Mononuclear cell (primary cell): Measurements from ENCODE around the gene PIK3CD. TPM values are rescaled to one million over a fixed set of nuclear protein-coding genes. Genes with fewer than 3 reads are reported as not detected.

Source experiments
- H3K27me3 ChIP-seq: 2 replicates; pipeline ENCODE4 v1.6.0; 2011; ENCODE audit warnings: low read length, control low read depth; ENCODE audit not compliant: insufficient read depth
- H3K4me1 ChIP-seq: 2 replicates; pipeline ENCODE4 v1.5.1; 2011; ENCODE audit warnings: mild to moderate bottlenecking, low read length, control low read depth; ENCODE audit not compliant: insufficient read depth
- H3K4me3 ChIP-seq: 2 replicates; pipeline ENCODE4 v1.5.1; 2011; ENCODE audit warnings: mild to moderate bottlenecking, low read length, moderate library complexity
- H3K9me3 ChIP-seq: 2 replicates; pipeline ENCODE4 v1.5.1; 2011; ENCODE audit warnings: low read depth, mild to moderate bottlenecking, control low read depth, low read length
- total RNA-seq: library from RNA; depleted of rRNA; stranded (reverse); fragments of >200 nt; gene quantifications from one replicate; pipeline ENCODE4 v1.2.3, GENCODE V29; 2012

Gene PIK3CD
- total RNA-seq, 1 donor: 126 TPM

GRCh38 chr1:9687874-9688582, 36.5 kb downstream of the PIK3CD start:
- peak overlapping the region; percentile 30 for H3K4me3 ChIP-seq
- H3K27me3 ChIP-seq: no peaks in the 10 kb centered on the region
- peaks cover 86% of the 10 kb centered on the region for H3K4me1 ChIP-seq
- H3K9me3 ChIP-seq: no peaks in the 10 kb centered on the region

- Histone ChIP-seq H3K9me3 (no peaks in the 10 kb centered on the region), H3K4me3 (peak overlapping the region; percentile 41), H3K4me1 (peaks cover 82% of the 10 kb centered on the region), H3K27me3 (no peaks in the 10 kb centered on the region)
Observed at GRCh38 chr1:9688599-9688998, 37.1 kb downstream of the PIK3CD start.

- H3K4me1 ChIP-seq: peaks cover 82% of the 10 kb centered on the region
- no peaks in the 10 kb centered on the region for H3K9me3 ChIP-seq
- H3K27me3 ChIP-seq: no peaks in the 10 kb centered on the region
- peak overlapping the region; percentile 41 for H3K4me3 ChIP-seq
Observed at GRCh38 chr1:9689011-9689706, 37.6 kb downstream of the PIK3CD start.

- Histone ChIP-seq H3K4me3 (peak overlapping the region; percentile 6), H3K9me3 (no peaks in the 10 kb centered on the region), H3K27me3 (no peaks in the 10 kb centered on the region), H3K4me1 (peaks cover 80% of the 10 kb centered on the region)
Observed at GRCh38 chr1:9689971-9690381, 38.4 kb downstream of the PIK3CD start.

- Histone ChIP-seq H3K4me3 (peak overlapping the region; percentile 6), H3K4me1 (peaks cover 74% of the 10 kb centered on the region), H3K27me3 (no peaks in the 10 kb centered on the region), H3K9me3 (no peaks in the 10 kb centered on the region)
Observed at GRCh38 chr1:9690440-9691107, 39.0 kb downstream of the PIK3CD start.

GRCh38 chr1:9691108-9691445, 39.5 kb downstream of the PIK3CD start:
- H3K4me3 ChIP-seq: no peak overlapping the region
- H3K4me1 ChIP-seq: peaks cover 69% of the 10 kb centered on the region

GRCh38 chr1:9691691-9692090, 40.2 kb downstream of the PIK3CD start:
- Histone ChIP-seq H3K4me1 (peaks cover 63% of the 10 kb centered on the region), H3K9me3 (no peaks in the 10 kb centered on the region), H3K27me3 (no peaks in the 10 kb centered on the region), H3K4me3 (no peak overlapping the region)

More at GRCh38 chr1:9691108-9691445, 39.5 kb downstream of the PIK3CD start:
- Histone ChIP-seq H3K27me3 (no peaks in the 10 kb centered on the region), H3K9me3 (no peaks in the 10 kb centered on the region)

GRCh38 chr1:9696793-9697192, 45.3 kb downstream of the PIK3CD start:
- peaks cover 32% of the 10 kb centered on the region for H3K4me1 ChIP-seq
- H3K27me3 ChIP-seq: no peaks in the 10 kb centered on the region
- no peaks in the 10 kb centered on the region for H3K9me3 ChIP-seq
- no peak overlapping the region for H3K4me3 ChIP-seq

GRCh38 chr1:9699361-9699760, 47.8 kb downstream of the PIK3CD start:
- Histone ChIP-seq H3K27me3 (no peaks in the 10 kb centered on the region), H3K9me3 (no peaks in the 10 kb centered on the region), H3K4me1 (peaks cover 45% of the 10 kb centered on the region), H3K4me3 (no peak overlapping the region)

GRCh38 chr1:9700340-9700739, 48.8 kb downstream of the PIK3CD start:
- H3K9me3 ChIP-seq: no peaks in the 10 kb centered on the region
- H3K4me1 ChIP-seq: peaks cover 50% of the 10 kb centered on the region
- H3K4me3 ChIP-seq: no peak overlapping the region
- no peaks in the 10 kb centered on the region for H3K27me3 ChIP-seq

GRCh38 chr1:9701665-9702064, 50.1 kb downstream of the PIK3CD start:
- Histone ChIP-seq H3K4me1 (peaks cover 63% of the 10 kb centered on the region), H3K9me3 (no peaks in the 10 kb centered on the region), H3K27me3 (no peaks in the 10 kb centered on the region)

GRCh38 chr1:9703165-9703509, 51.6 kb downstream of the PIK3CD start:
- H3K4me3 ChIP-seq: no peak overlapping the region
- no peaks in the 10 kb centered on the region for H3K27me3 ChIP-seq
- H3K4me1 ChIP-seq: peaks cover 74% of the 10 kb centered on the region
- no peaks in the 10 kb centered on the region for H3K9me3 ChIP-seq

More at GRCh38 chr1:9701665-9702064, 50.1 kb downstream of the PIK3CD start:
- H3K4me3 ChIP-seq: no peak overlapping the region

- Histone ChIP-seq H3K9me3 (no peaks in the 10 kb centered on the region), H3K4me3 (no peak overlapping the region), H3K4me1 (peaks cover 72% of the 10 kb centered on the region), H3K27me3 (no peaks in the 10 kb centered on the region)
Observed at GRCh38 chr1:9703681-9704080, 52.1 kb downstream of the PIK3CD start.

- H3K9me3 ChIP-seq: no peaks in the 10 kb centered on the region
- peaks cover 72% of the 10 kb centered on the region for H3K4me1 ChIP-seq
- H3K27me3 ChIP-seq: no peaks in the 10 kb centered on the region
- H3K4me3 ChIP-seq: no peak overlapping the region
Observed at GRCh38 chr1:9705337-9706093, 54.0 kb downstream of the PIK3CD start.

GRCh38 chr1:9706178-9706577, 54.6 kb downstream of the PIK3CD start:
- Histone ChIP-seq H3K4me3 (no peak overlapping the region), H3K27me3 (no peaks in the 10 kb centered on the region), H3K9me3 (no peaks in the 10 kb centered on the region), H3K4me1 (peaks cover 68% of the 10 kb centered on the region)
